Neural progenitor cell (in vitro differentiated cells): ENCODE data around the gene BTF3. TPM values are rescaled to one million over a fixed set of nuclear protein-coding genes. Genes with fewer than 3 reads are reported as not detected.

Experiments
- DNase-seq: peaks from one replicate; pipeline ENCODE4 v3.0.0-alpha.2; 2016; ENCODE audit warnings: low spot score
- H2AFZ ChIP-seq: fragments of 200-600 bp; sonication (generic); replicated peaks from 2 replicates; pipeline ENCODE4 v1.6.1; 2016; ENCODE audit warnings: antibody characterized with exemption
- H3F3A ChIP-seq: fragments of 200-600 bp; sonication (generic); 2 replicates; pipeline ENCODE4 v1.6.1; 2016; ENCODE audit warnings: antibody characterized with exemption, low read depth
- H3K27ac ChIP-seq: fragments of 200-600 bp; sonication (generic); 2 replicates; pipeline ENCODE4 v1.5.1; 2016; ENCODE audit warnings: mild to moderate bottlenecking
- H3K27me3 ChIP-seq: fragments of 200-600 bp; sonication (generic); 2 replicates; pipeline ENCODE4 v1.6.1; 2016; ENCODE audit warnings: mild to moderate bottlenecking, moderate library complexity
- H3K36me3 ChIP-seq: fragments of 200-600 bp; sonication (generic); 2 replicates; pipeline ENCODE4 v1.5.1; 2016
- H3K4me1 ChIP-seq: fragments of 200-600 bp; sonication (generic); 2 replicates; pipeline ENCODE4 v1.6.1; 2016; ENCODE audit warnings: mixed run types
- H3K4me2 ChIP-seq: fragments of 200-600 bp; sonication (generic); 2 replicates; pipeline ENCODE4 v1.6.1; 2016
- H3K4me3 ChIP-seq: fragments of 200-600 bp; sonication (generic); 2 replicates; pipeline ENCODE4 v1.5.1; 2016
- H3K79me2 ChIP-seq: fragments of 200-600 bp; sonication (generic); 2 replicates; pipeline ENCODE4 v1.6.1; 2016; ENCODE audit warnings: low read depth
- H3K9ac ChIP-seq: fragments of 200-600 bp; sonication (generic); 2 replicates; pipeline ENCODE4 v1.6.1; 2016
- H3K9me3 ChIP-seq: fragments of 200-600 bp; sonication (generic); 2 replicates; pipeline ENCODE4 v1.5.1; 2016; ENCODE audit warnings: low read depth
- H4K20me1 ChIP-seq: fragments of 200-600 bp; sonication (generic); 2 replicates; pipeline ENCODE4 v1.6.1; 2016; ENCODE audit warnings: low read depth
- H3K27ac Mint-ChIP-seq: 3 replicates; pipeline ENCODE4 v1.8.0; 2021; ENCODE audit warnings: mixed read lengths
- H3K27me3 Mint-ChIP-seq: 2 replicates; pipeline ENCODE4 v1.8.0; 2022; ENCODE audit warnings: low read depth, mild to moderate bottlenecking, inconsistent platforms, moderate library complexity, mixed read lengths; ENCODE audit not compliant: insufficient read depth
- H3K36me3 Mint-ChIP-seq: 3 replicates; pipeline ENCODE4 v1.8.0; 2021; ENCODE audit warnings: mixed read lengths
- H3K4me1 Mint-ChIP-seq: 3 replicates; pipeline ENCODE4 v1.8.0; 2021; ENCODE audit warnings: mixed read lengths
- H3K4me3 Mint-ChIP-seq: 3 replicates; pipeline ENCODE4 v1.8.0; 2021; ENCODE audit warnings: mild to moderate bottlenecking, moderate library complexity, mixed read lengths
- H3K9me3 Mint-ChIP-seq: 3 replicates; pipeline ENCODE4 v1.8.0; 2020; ENCODE audit warnings: mixed read lengths
- CTCF ChIP-seq: fragments of 200-600 bp; sonication (generic); IDR thresholded peaks from 2 replicates; pipeline ENCODE4 v1.5.1; 2017; ENCODE audit warnings: antibody characterized with exemption, mild to moderate bottlenecking
- EZH2 ChIP-seq: fragments of 200-600 bp; sonication (generic); IDR thresholded peaks from 2 replicates; pipeline ENCODE4 v1.6.1; 2017; ENCODE audit warnings: antibody characterized with exemption, mild to moderate bottlenecking, moderate library complexity
- EZH2phosphoT487 ChIP-seq: fragments of 200-600 bp; sonication (generic); IDR thresholded peaks from 2 replicates; pipeline ENCODE4 v1.6.1; 2017; ENCODE audit warnings: antibody characterized with exemption
- total RNA-seq: library from RNA; depleted of rRNA; stranded (reverse); fragments of >200 nt; gene quantifications from 2 replicates; pipeline ENCODE4 v1.2.3, GENCODE V29; 2015; ENCODE audit warnings: low replicate concordance

The BTF3 gene
- total RNA-seq, 1 donor from 2014 or later = 885 TPM

- H3K4me2 ChIP-seq = no peak overlapping the region
- Mint-ChIP-seq H3K27me3 (no peaks in the 10 kb centered on the region), H3K4me3 (no peak overlapping the region), H3K27ac (no peak overlapping the region), H3K36me3 (no peaks in the 10 kb centered on the region), H3K4me1 (peaks cover 7% of the 10 kb centered on the region), H3K9me3 (no peaks in the 10 kb centered on the region)
- H3K27me3 ChIP-seq = no peaks in the 10 kb centered on the region
- DNase-seq = no peak
- no peak for TF ChIP-seq EZH2phosphoT487
- no peak for TF ChIP-seq EZH2
- no peak for TF ChIP-seq CTCF
- no peaks in the 10 kb centered on the region for H3F3A ChIP-seq
- H2AFZ ChIP-seq = no peak overlapping the region
- no peak overlapping the region for H3K4me3 ChIP-seq
- no peaks in the 10 kb centered on the region for H3K36me3 ChIP-seq
- H3K4me1 ChIP-seq = peaks cover 15% of the 10 kb centered on the region
- H3K27ac ChIP-seq = no peak overlapping the region
- H4K20me1 ChIP-seq = no peaks in the 10 kb centered on the region
- H3K9ac ChIP-seq = no peak overlapping the region
- no peaks in the 10 kb centered on the region for H3K79me2 ChIP-seq
- H3K9me3 ChIP-seq = no peaks in the 10 kb centered on the region
Measured at GRCh38 chr5:73544429-73545402, 46.5 kb downstream of the BTF3 start.

- H3K9me3 ChIP-seq = no peaks in the 10 kb centered on the region
- no peaks in the 10 kb centered on the region for H3K27me3 Mint-ChIP-seq
- H3K36me3 Mint-ChIP-seq = no peaks in the 10 kb centered on the region
- peaks cover 7% of the 10 kb centered on the region for H3K4me1 Mint-ChIP-seq
- no peak overlapping the region for H3K4me3 ChIP-seq
- H3F3A ChIP-seq = no peaks in the 10 kb centered on the region
- no peak overlapping the region for H3K27ac Mint-ChIP-seq
- no peaks in the 10 kb centered on the region for H3K79me2 ChIP-seq
- no peak overlapping the region for H3K27ac ChIP-seq
- TF ChIP-seq EZH2phosphoT487 = no peak
- TF ChIP-seq EZH2 = no peak
- TF ChIP-seq CTCF = no peak
- H3K36me3 ChIP-seq = no peaks in the 10 kb centered on the region
- H3K9ac ChIP-seq = no peak overlapping the region
- DNase-seq = no peak
- H2AFZ ChIP-seq = no peak overlapping the region
- no peaks in the 10 kb centered on the region for H4K20me1 ChIP-seq
- H3K4me3 Mint-ChIP-seq = no peak overlapping the region
- no peak overlapping the region for H3K4me2 ChIP-seq
- H3K4me1 ChIP-seq = peaks cover 15% of the 10 kb centered on the region
- H3K9me3 Mint-ChIP-seq = no peaks in the 10 kb centered on the region
- H3K27me3 ChIP-seq = no peaks in the 10 kb centered on the region
Measured at GRCh38 chr5:73545403-73545779, 47.1 kb downstream of the BTF3 start.

GRCh38 chr5:73550016-73550415 is 51.8 kb downstream of the BTF3 start:
- peaks cover 9% of the 10 kb centered on the region for H3K4me1 ChIP-seq
- DNase-seq = no peak
- Mint-ChIP-seq H3K36me3 (peaks cover 4% of the 10 kb centered on the region), H3K4me1 (peaks cover 3% of the 10 kb centered on the region), H3K9me3 (no peaks in the 10 kb centered on the region), H3K27me3 (no peaks in the 10 kb centered on the region), H3K4me3 (no peak overlapping the region), H3K27ac (no peak overlapping the region)
- no peak for TF ChIP-seq CTCF
- H2AFZ ChIP-seq = no peak overlapping the region
- H3K36me3 ChIP-seq = no peaks in the 10 kb centered on the region
- H3F3A ChIP-seq = no peaks in the 10 kb centered on the region
- H3K9ac ChIP-seq = no peak overlapping the region
- no peaks in the 10 kb centered on the region for H3K79me2 ChIP-seq
- no peaks in the 10 kb centered on the region for H3K27me3 ChIP-seq
- no peak overlapping the region for H3K4me2 ChIP-seq
- H4K20me1 ChIP-seq = no peaks in the 10 kb centered on the region
- no peak overlapping the region for H3K4me3 ChIP-seq
- no peaks in the 10 kb centered on the region for H3K9me3 ChIP-seq
- no peak overlapping the region for H3K27ac ChIP-seq
